ENCODE data around the gene GBX2.

- no peak for TF ChIP-seq ZFP3 (CRISPR knock-in tag; IDR thresholded peaks at IDR 0.05)
- TF ChIP-seq ZNF8 (CRISPR knock-in tag; IDR thresholded peaks at IDR 0.05) = no peak
- TF ChIP-seq CREB5 (CRISPR knock-in tag; IDR thresholded peaks at IDR 0.05; ENCODE audit: low read depth) = no peak
- no peak for TF ChIP-seq OSR1 (CRISPR knock-in tag; IDR thresholded peaks at IDR 0.05)
- TF ChIP-seq ZNF70 (CRISPR knock-in tag; IDR thresholded peaks at IDR 0.05) = no peak
- TF ChIP-seq PPARA (CRISPR knock-in tag; IDR thresholded peaks at IDR 0.05; ENCODE audit: borderline replicate concordance) = no peak
Observed at GRCh38 chr2:236129935-236130334, 38.3 kb downstream of the GBX2 start.
